NCI-H1417 treated with DMSO at 0.1 percent for 48 hours (cell line): Measurements from ENCODE around the gene SNAI1.
"Not testable (repeated sequence)": the region's sequence is repeated elsewhere in the genome, so short reads cannot be mapped to it uniquely, and the experiment has no call there.

Source experiments
- DNase-seq: peaks from one replicate; lab custom pipeline; 2025; lab: John Stamatoyannopoulos, UW

SNAI1 gene

GRCh38 chr20:49982346-49983122, at the start of gene SNAI1:
TSS of gene SNAI1 (plus strand) at chr20:49982980. CDS start at chr20:49983060, 80 bp downstream.
- DNase-seq: peak; percentile 13

- no peak for DNase-seq
Observed at GRCh38 chr20:49935746-49936152, 47.0 kb upstream of the SNAI1 start.

GRCh38 chr20:49936153-49937026, 46.4 kb upstream of the SNAI1 start, which contains the start of gene RNF114:
TSS of gene RNF114 (plus strand) at chr20:49936397. CDS start at chr20:49936413, 16 bp downstream.
- DNase-seq: peak; percentile 91

GRCh38 chr20:49937027-49937929, 45.5 kb upstream of the SNAI1 start:
- no peak for DNase-seq

GRCh38 chr20:49938173-49939163, 44.3 kb upstream of the SNAI1 start:
- DNase-seq: no peak

GRCh38 chr20:49941456-49941855, 41.3 kb upstream of the SNAI1 start:
- DNase-seq: no peak

GRCh38 chr20:49942303-49942702, 40.5 kb upstream of the SNAI1 start:
- DNase-seq: no peak

- DNase-seq: no peak
Observed at GRCh38 chr20:49942942-49943341, 39.8 kb upstream of the SNAI1 start.

- DNase-seq: no peak
Observed at GRCh38 chr20:49945306-49945700, 37.5 kb upstream of the SNAI1 start.

GRCh38 chr20:49945701-49946477, 36.9 kb upstream of the SNAI1 start:
- no peak for DNase-seq

- no peak for DNase-seq
Observed at GRCh38 chr20:49948178-49948577, 34.6 kb upstream of the SNAI1 start.

GRCh38 chr20:49948809-49949507, 33.8 kb upstream of the SNAI1 start:
- no peak for DNase-seq

GRCh38 chr20:49951151-49951550, 31.6 kb upstream of the SNAI1 start:
- no peak for DNase-seq

GRCh38 chr20:49955167-49955566, 27.6 kb upstream of the SNAI1 start:
- DNase-seq: no peak

GRCh38 chr20:49955830-49956396, 26.9 kb upstream of the SNAI1 start:
- not testable (repeated sequence) for DNase-seq

- DNase-seq: no peak
Observed at GRCh38 chr20:49956689-49957088, 26.1 kb upstream of the SNAI1 start.

- DNase-seq: not testable (repeated sequence)
Observed at GRCh38 chr20:49957089-49957938, 25.5 kb upstream of the SNAI1 start.

- DNase-seq: no peak
Observed at GRCh38 chr20:49961413-49961812, 21.4 kb upstream of the SNAI1 start.
